SK-N-MC (cell line): ENCODE measurements around the gene ACCSL.

Experiments used
- EZH2 ChIP-seq: fragments of 200-600 bp; sonication (generic); IDR thresholded peaks from one replicate; pipeline ENCODE4 v1.6.1; 2017; ENCODE audit warnings: antibody characterized with exemption
- POLR2AphosphoS5 ChIP-seq: IDR thresholded peaks from 2 replicates; pipeline ENCODE4 v1.6.1; 2012; ENCODE audit warnings: mild to moderate bottlenecking, low read depth, low read length, borderline replicate concordance

- TF ChIP-seq EZH2 (no peak), POLR2AphosphoS5 (no peak)
These were observed 37.0 kb upstream of the ACCSL start for GRCh38 chr11:44010789-44011251.
